HCT116 (cell line): Measurements from ENCODE around the gene AAMDC. TPM values are rescaled to one million over a fixed set of nuclear protein-coding genes. Genes with fewer than 3 reads are reported as not detected.
"Not testable (repeated sequence)": the region's sequence is repeated elsewhere in the genome, so short reads cannot be mapped to it uniquely, and the experiment has no call there.

Source experiments
- ATAC-seq: fragments of 200-7000 bp; cut with Tn5 transposase; 2 replicates; pipeline ENCODE4 v1.9.1; 2020; ENCODE audit warnings: mild to moderate bottlenecking, moderate library complexity
- BruUV-seq: library from RNA; stranded (reverse); fragments of 400-500 nt; replicated peaks from 2 replicates; lab custom pipeline; 2021; lab: Mats Ljungman, UMichigan
- CTCF ChIA-PET: fragments of 300-600 bp; sonication (Branson Sonifier 250); formaldehyde crosslinking; loops from one replicate; lab custom pipeline; 2021; ENCODE audit warnings: antibody characterized with exemption; lab: Charles Lee
- POLR2A ChIA-PET: fragments of 300-600, 350-600 bp; sonication (Branson Sonifier 250); formaldehyde crosslinking; loops from one replicate; lab custom pipeline; 2021; ENCODE audit warnings: antibody characterized with exemption; lab: Charles Lee
- RAD21 ChIA-PET, 2 experiments: fragments of 300-600 bp; sonication (Branson Sonifier 250); formaldehyde crosslinking; loops; one replicate each; lab custom pipeline; 2023; ENCODE audit warnings: low total read pairs in 2 of 2; ENCODE audit not compliant: uncharacterized antibody in 2 of 2, unreplicated experiment in 2 of 2, low non-redundant PET in 1 of 2; lab: Charles Lee
- DNase-seq: peaks from one replicate; pipeline ENCODE4 v3.0.0-alpha.2; 2010; ENCODE audit warnings: low read depth, low spot score
- H2AFZ ChIP-seq: fragments of 200-600 bp; shearing (Covaris generic), sonication (generic); 2 replicates; pipeline ENCODE4 v1.6.1; 2017; ENCODE audit warnings: low read depth, mixed run types, mixed read lengths, antibody characterized with exemption, low read length; ENCODE audit not compliant: poor library complexity, severe bottlenecking
- H3K27ac ChIP-seq: 2 replicates; pipeline ENCODE4 v1.5.1; 2012; ENCODE audit warnings: low read depth, low read length
- H3K27me3 ChIP-seq: fragments of 200-600 bp; sonication (generic); 2 replicates; pipeline ENCODE4 v1.6.1; 2016; ENCODE audit warnings: mixed run types, low read length, mixed read lengths; ENCODE audit not compliant: insufficient read depth
- H3K36me3 ChIP-seq, 2 experiments: fragments of 200-500 bp in 1 of 2; fragments of 200-600 bp in 1 of 2; sonication (Bioruptor generic) in 1 of 2; sonication (generic) in 1 of 2; 2 replicates each; pipeline versions ENCODE4 v1.5.1 to v1.6.1; 2014 to 2016; ENCODE audit warnings: low read length in 2 of 2, inconsistent platforms in 1 of 2, mixed read lengths in 1 of 2, mixed run types in 1 of 2; ENCODE audit not compliant: insufficient read depth in 2 of 2, control insufficient read depth in 1 of 2
- H3K4me1 ChIP-seq, 2 experiments: fragments of 200-600 bp in 1 of 2; sonication (generic) in 1 of 2; 2 replicates each; pipeline versions ENCODE4 v1.5.1 to v1.6.1; 2012 to 2017; ENCODE audit warnings: low read length in 2 of 2, inconsistent platforms in 1 of 2, mild to moderate bottlenecking in 1 of 2, mixed read lengths in 1 of 2, mixed run types in 1 of 2, moderate library complexity in 1 of 2; ENCODE audit not compliant: insufficient read depth in 2 of 2, control insufficient read depth in 1 of 2
- H3K4me2 ChIP-seq: fragments of 200-600 bp; sonication (generic); 2 replicates; pipeline ENCODE4 v1.6.1; 2017; ENCODE audit warnings: mixed run types, low read length, mixed read lengths
- H3K4me3 ChIP-seq, 2 experiments: fragments of 200-600 bp in 1 of 2; sonication (generic) in 1 of 2; replicated peaks in 1 of 2; 2 replicates each; pipeline ENCODE4 v1.5.1; 2011 to 2016; ENCODE audit warnings: low read length in 2 of 2, control low read depth in 1 of 2, low read depth in 1 of 2, mild to moderate bottlenecking in 1 of 2, mixed read lengths in 1 of 2, mixed run types in 1 of 2
- H3K79me2 ChIP-seq: fragments of 200-600 bp; sonication (generic); 2 replicates; pipeline ENCODE4 v1.6.1; 2017; ENCODE audit warnings: mild to moderate bottlenecking, mixed run types, low read length, moderate library complexity, mixed read lengths; ENCODE audit not compliant: insufficient read depth
- H3K9ac ChIP-seq: fragments of 200-600 bp; sonication (generic); 2 replicates; pipeline ENCODE4 v1.6.1; 2016; ENCODE audit warnings: low read length, mixed read lengths
- H3K9me2 ChIP-seq: fragments of 200-600 bp; sonication (generic), shearing (Covaris generic); 2 replicates; pipeline ENCODE4 v1.6.1; 2017; ENCODE audit warnings: mixed run types, mild to moderate bottlenecking, moderate library complexity; ENCODE audit not compliant: insufficient read depth
- H3K9me3 ChIP-seq, 2 experiments: fragments of 200-500 bp in 1 of 2; fragments of 200-600 bp in 1 of 2; sonication (Bioruptor generic) in 1 of 2; sonication (generic) in 1 of 2; 2 replicates each; pipeline ENCODE4 v1.6.1; 2014 to 2017; ENCODE audit warnings: low read length in 2 of 2, mixed read lengths in 2 of 2, inconsistent platforms in 1 of 2, low read depth in 1 of 2, mild to moderate bottlenecking in 1 of 2, mixed run types in 1 of 2, moderate library complexity in 1 of 2; ENCODE audit not compliant: control insufficient read depth in 1 of 2, insufficient read depth in 1 of 2
- H4K20me1 ChIP-seq: fragments of 200-600 bp; sonication (generic), shearing (Covaris generic); 2 replicates; pipeline ENCODE4 v1.6.1; 2017; ENCODE audit warnings: mixed run types, mild to moderate bottlenecking, moderate library complexity; ENCODE audit not compliant: insufficient read depth
- EGR1 ChIP-seq: IDR thresholded peaks from 2 replicates; pipeline ENCODE4 v1.6.1; 2012; ENCODE audit warnings: low read depth
- ELF1 ChIP-seq: IDR thresholded peaks from 2 replicates; pipeline ENCODE4 v1.6.1; 2012; ENCODE audit warnings: low read depth, borderline replicate concordance
- FOSL1 ChIP-seq: IDR thresholded peaks from 2 replicates; pipeline ENCODE4 v1.6.1; 2012; ENCODE audit warnings: low read depth
- JUND ChIP-seq: IDR thresholded peaks from 2 replicates; pipeline ENCODE4 v1.6.1; 2012
- POLR2AphosphoS5 ChIP-seq: IDR thresholded peaks from 2 replicates; pipeline ENCODE4 v1.6.1; 2011; ENCODE audit warnings: mild to moderate bottlenecking, low read depth, low read length, moderate library complexity
- SP1 ChIP-seq: IDR thresholded peaks from 2 replicates; pipeline ENCODE4 v1.6.1; 2012; ENCODE audit warnings: low read depth
- YY1 ChIP-seq: IDR thresholded peaks from 2 replicates; pipeline ENCODE4 v1.6.1; 2011; ENCODE audit warnings: low read length, low read depth, moderate library complexity, mild to moderate bottlenecking; ENCODE audit not compliant: insufficient replicate concordance; ENCODE audit errors: extremely low read depth
- intact Hi-C: fragments of 100-400 bp; cut with micrococcal nuclease; formaldehyde crosslinking; loops from 2 replicates; pipeline ENCODE4 v1.10.0; 2022
- total RNA-seq: library from RNA; stranded (reverse); gene quantifications from one replicate; pipeline ENCODE4 v1.2.1, GENCODE V29; 2021; ENCODE audit not compliant: unreplicated experiment
- TF ChIP-seq, protein P1 (sequence below), 3 experiments: fragments of 200-600 bp in 1 of 3; sonication (generic) in 1 of 3; IDR thresholded peaks in 2 of 3; conservative IDR thresholded peaks in 1 of 3; 2 replicates each; pipeline ENCODE4 v1.5.1; 2012 to 2017; ENCODE audit warnings: low read depth in 2 of 3, low read length in 2 of 3, antibody characterized with exemption in 1 of 3, borderline replicate concordance in 1 of 3, control low read depth in 1 of 3, mild to moderate bottlenecking in 1 of 3, mixed read lengths in 1 of 3, mixed run types in 1 of 3, moderate library complexity in 1 of 3; ENCODE audit not compliant: insufficient read depth in 1 of 3
- TF ChIP-seq, protein P2 (sequence below): IDR thresholded peaks from 2 replicates; pipeline ENCODE4 v1.6.1; 2012

The AAMDC gene
- total RNA-seq, 1 experiment from 2014 or later = 11.2 TPM

DNA sequence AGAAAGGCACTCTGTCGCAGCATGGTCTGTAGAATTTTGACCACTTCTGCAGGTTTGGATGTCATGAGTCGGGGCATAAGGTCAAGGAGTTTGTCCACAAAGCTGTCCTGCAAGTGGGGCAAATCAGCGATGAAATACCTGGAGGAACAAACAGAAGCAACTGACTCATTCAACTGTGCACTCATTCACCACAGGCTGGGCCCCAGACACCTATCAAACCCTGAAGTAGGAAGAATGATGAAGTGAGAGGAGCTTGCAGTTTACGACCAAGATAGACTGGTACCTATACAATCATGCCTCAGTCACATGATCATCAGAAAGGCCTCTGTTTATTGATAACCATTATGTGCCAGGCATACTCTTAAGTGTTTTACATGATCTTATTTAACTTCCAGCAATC, 70.8 kb downstream of the AAMDC start:
- H3K79me2 ChIP-seq, H3K36me3 ChIP-seq, POLR2A ChIA-PET, H3K9me2 ChIP-seq, DNase-seq, RAD21 ChIA-PET, CTCF ChIA-PET, H2AFZ ChIP-seq, intact Hi-C loops, H3K9ac ChIP-seq, H3K9me3 ChIP-seq, H3K4me2 ChIP-seq, BruUV-seq, H3K4me1 ChIP-seq, H3K27me3 ChIP-seq, ATAC-seq, H3K4me3 ChIP-seq, H4K20me1 ChIP-seq, H3K27ac ChIP-seq: not testable (repeated sequence)

DNA sequence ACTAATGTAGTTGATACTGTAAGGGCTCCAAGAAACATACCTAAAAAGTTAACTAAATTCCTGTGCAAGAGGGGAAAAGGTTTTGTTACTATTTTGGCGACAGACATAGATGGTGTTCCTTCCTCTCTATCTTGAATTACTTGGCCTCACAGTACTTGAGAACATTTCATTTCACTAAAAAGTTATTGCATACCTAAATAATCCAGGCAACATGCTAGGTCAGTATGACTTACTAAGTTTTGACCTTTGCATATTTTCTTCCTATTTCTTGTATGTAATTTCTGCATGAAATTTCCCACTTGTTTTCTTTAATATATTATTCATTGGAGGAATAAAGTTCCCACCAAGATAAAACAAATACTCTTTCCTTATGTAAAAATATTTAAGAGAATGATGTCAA, 74.0 kb downstream of the AAMDC start:
- H3K79me2 ChIP-seq, DNase-seq, H3K27ac ChIP-seq, H3K27me3 ChIP-seq, CTCF ChIA-PET, POLR2A ChIA-PET, ATAC-seq, RAD21 ChIA-PET, BruUV-seq, H3K9me2 ChIP-seq, H3K4me1 ChIP-seq, H3K4me2 ChIP-seq, H3K36me3 ChIP-seq, H3K4me3 ChIP-seq, intact Hi-C loops, H4K20me1 ChIP-seq, H2AFZ ChIP-seq, H3K9ac ChIP-seq, H3K9me3 ChIP-seq: not testable (repeated sequence)

DNA sequence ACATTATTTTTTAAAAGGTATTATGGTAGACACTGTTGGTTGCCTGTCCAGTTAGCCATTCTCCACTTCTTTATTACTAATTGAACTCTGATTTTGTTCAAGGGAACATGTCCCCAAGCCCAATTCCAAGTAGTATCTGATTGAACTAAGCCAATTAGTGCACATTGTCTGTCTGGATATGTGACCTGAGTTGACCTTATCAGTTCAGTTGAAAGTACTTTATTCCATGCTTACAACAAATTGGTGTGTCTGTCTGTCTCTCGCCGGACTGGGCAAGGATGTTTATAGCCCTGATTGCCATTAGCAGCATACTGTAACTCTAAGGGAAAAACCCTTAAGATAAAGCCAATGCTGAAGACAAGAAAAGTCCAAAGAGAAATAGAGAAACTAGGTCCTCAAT, 87.9 kb downstream of the AAMDC start:
- CTCF ChIA-PET = no interaction called here
- Histone ChIP-seq H4K20me1 (no peaks in the 10 kb centered on the region), H3K4me1 (no peaks in the 10 kb centered on the region; a peak in 1 of 4 replicates), H2AFZ (no peak overlapping the region), H3K79me2 (no peaks in the 10 kb centered on the region), H3K9me3 (no peaks in the 10 kb centered on the region), H3K4me2 (no peak overlapping the region), H3K9me2 (no peaks in the 10 kb centered on the region), H3K36me3 (peaks cover 0 to 4% of the 10 kb centered on the region in 2 experiments; a peak in 1 of 4 replicates), H3K9ac (no peak overlapping the region), H3K4me3 (no peak overlapping the region), H3K27me3 (no peaks in the 10 kb centered on the region), H3K27ac (no peak overlapping the region)
- RAD21 ChIA-PET = no interaction called here
- ATAC-seq = no peak
- intact Hi-C loops = no loop called here
- no peak for DNase-seq
- POLR2A ChIA-PET = no interaction called here
- BruUV-seq = no TSS peak
- TF ChIP-seq SP1 = no peak
- TF ChIP-seq, protein P1, sequence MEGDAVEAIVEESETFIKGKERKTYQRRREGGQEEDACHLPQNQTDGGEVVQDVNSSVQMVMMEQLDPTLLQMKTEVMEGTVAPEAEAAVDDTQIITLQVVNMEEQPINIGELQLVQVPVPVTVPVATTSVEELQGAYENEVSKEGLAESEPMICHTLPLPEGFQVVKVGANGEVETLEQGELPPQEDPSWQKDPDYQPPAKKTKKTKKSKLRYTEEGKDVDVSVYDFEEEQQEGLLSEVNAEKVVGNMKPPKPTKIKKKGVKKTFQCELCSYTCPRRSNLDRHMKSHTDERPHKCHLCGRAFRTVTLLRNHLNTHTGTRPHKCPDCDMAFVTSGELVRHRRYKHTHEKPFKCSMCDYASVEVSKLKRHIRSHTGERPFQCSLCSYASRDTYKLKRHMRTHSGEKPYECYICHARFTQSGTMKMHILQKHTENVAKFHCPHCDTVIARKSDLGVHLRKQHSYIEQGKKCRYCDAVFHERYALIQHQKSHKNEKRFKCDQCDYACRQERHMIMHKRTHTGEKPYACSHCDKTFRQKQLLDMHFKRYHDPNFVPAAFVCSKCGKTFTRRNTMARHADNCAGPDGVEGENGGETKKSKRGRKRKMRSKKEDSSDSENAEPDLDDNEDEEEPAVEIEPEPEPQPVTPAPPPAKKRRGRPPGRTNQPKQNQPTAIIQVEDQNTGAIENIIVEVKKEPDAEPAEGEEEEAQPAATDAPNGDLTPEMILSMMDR (IDR thresholded peaks at IDR 0.05 in 2 of 3, conservative IDR thresholded peaks at IDR 0.05 in 1 of 3; ENCODE audit: borderline replicate concordance in 1 of 3, insufficient read depth in 1 of 3, low read depth in 2 of 3, low read length in 2 of 3) = no peak
- TF ChIP-seq, protein P2, sequence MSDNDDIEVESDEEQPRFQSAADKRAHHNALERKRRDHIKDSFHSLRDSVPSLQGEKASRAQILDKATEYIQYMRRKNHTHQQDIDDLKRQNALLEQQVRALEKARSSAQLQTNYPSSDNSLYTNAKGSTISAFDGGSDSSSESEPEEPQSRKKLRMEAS = no peak
- TF ChIP-seq EGR1 = no peak
- no peak for TF ChIP-seq JUND
- no peak for TF ChIP-seq POLR2AphosphoS5
- TF ChIP-seq FOSL1 = no peak
- TF ChIP-seq ELF1 = no peak
- no peak for TF ChIP-seq YY1
